ENCODE measurements around the gene POLA1.

GRCh38 chrX:24728530-24728929 lies 34.8 kb downstream of the POLA1 start:
- TF ChIP-seq RARB (CRISPR knock-in tag; IDR thresholded peaks at IDR 0.05) (no peak), CREB5 (CRISPR knock-in tag; IDR thresholded peaks at IDR 0.05; ENCODE audit: low read depth) (no peak), ZC3H10 (CRISPR knock-in tag; IDR thresholded peaks at IDR 0.05) (no peak), TOX (CRISPR knock-in tag; IDR thresholded peaks at IDR 0.05; ENCODE audit: borderline replicate concordance) (no peak), TCF4 (CRISPR knock-in tag; IDR thresholded peaks at IDR 0.05; ENCODE audit: borderline replicate concordance) (no peak), TSHZ2 (CRISPR knock-in tag; IDR thresholded peaks at IDR 0.05) (no peak), ZFP30 (CRISPR knock-in tag; IDR thresholded peaks at IDR 0.05) (no peak), ESRRG (CRISPR knock-in tag; IDR thresholded peaks at IDR 0.05) (no peak), PATZ1 (CRISPR knock-in tag; IDR thresholded peaks at IDR 0.05; ENCODE audit: borderline replicate concordance) (no peak)
- TF ChIP-seq, protein P1, sequence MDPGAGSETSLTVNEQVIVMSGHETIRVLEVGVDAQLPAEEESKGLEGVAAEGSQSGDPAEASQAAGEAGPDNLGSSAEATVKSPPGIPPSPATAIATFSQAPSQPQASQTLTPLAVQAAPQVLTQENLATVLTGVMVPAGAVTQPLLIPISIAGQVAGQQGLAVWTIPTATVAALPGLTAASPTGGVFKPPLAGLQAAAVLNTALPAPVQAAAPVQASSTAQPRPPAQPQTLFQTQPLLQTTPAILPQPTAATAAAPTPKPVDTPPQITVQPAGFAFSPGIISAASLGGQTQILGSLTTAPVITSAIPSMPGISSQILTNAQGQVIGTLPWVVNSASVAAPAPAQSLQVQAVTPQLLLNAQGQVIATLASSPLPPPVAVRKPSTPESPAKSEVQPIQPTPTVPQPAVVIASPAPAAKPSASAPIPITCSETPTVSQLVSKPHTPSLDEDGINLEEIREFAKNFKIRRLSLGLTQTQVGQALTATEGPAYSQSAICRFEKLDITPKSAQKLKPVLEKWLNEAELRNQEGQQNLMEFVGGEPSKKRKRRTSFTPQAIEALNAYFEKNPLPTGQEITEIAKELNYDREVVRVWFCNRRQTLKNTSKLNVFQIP (CRISPR knock-in tag; IDR thresholded peaks at IDR 0.05; ENCODE audit: borderline replicate concordance, low read depth), result no peak
